Right lobe of liver (tissue), 5 donors: ENCODE data around the gene ECHDC3. TPM values are rescaled to one million over a fixed set of nuclear protein-coding genes. Genes with fewer than 3 reads are reported as not detected.

Experiments used
- total RNA-seq, 6 experiments: library from RNA; depleted of rRNA in 2 of 6; stranded (reverse); fragments of >200 nt in 2 of 6; fragmentation: NEBNext Ultra II Directional in 3 of 6; extraction: Animal tissue kit (Norgen Biotek cat#: 25700) in 3 of 6; gene quantifications; one replicate each; pipeline versions ENCODE4 v1.1.0 to v1.2.4, GENCODE V29; 2016 to 2023
- donor health status: DM: no; HTN: no; CAD: no.
- donor health status: DM: no; HTN: no; CAD: no.
- donor health status: DM: no; HTN: yes; CAD: no.
- donor health status: DM: no; HTN: yes; CAD: no.

Gene ECHDC3
- total RNA-seq, 6 experiments from 2014 or later: 85.0 to 304 (median 130) TPM

Other genes starting within 250 kb of the ECHDC3 start
- gene USP6NL, start 130.7 kb upstream of the ECHDC3 start, total RNA-seq: 10 to 100 TPM in 5 of 6 experiments, 1 to 10 TPM in 1; 8.4 to 15.3 (median 11.5) TPM
- 10 to 100 TPM; 24.5 to 65.9 (median 26.8) TPM for gene PROSER2, start 81.0 kb downstream of the ECHDC3 start, total RNA-seq